GDM1 (cell line): ENCODE data around the gene PSMD6.

Experiments
- DNase-seq: peaks from one replicate; lab custom pipeline; 2025; lab: John Stamatoyannopoulos, UW

The PSMD6 gene

DNA sequence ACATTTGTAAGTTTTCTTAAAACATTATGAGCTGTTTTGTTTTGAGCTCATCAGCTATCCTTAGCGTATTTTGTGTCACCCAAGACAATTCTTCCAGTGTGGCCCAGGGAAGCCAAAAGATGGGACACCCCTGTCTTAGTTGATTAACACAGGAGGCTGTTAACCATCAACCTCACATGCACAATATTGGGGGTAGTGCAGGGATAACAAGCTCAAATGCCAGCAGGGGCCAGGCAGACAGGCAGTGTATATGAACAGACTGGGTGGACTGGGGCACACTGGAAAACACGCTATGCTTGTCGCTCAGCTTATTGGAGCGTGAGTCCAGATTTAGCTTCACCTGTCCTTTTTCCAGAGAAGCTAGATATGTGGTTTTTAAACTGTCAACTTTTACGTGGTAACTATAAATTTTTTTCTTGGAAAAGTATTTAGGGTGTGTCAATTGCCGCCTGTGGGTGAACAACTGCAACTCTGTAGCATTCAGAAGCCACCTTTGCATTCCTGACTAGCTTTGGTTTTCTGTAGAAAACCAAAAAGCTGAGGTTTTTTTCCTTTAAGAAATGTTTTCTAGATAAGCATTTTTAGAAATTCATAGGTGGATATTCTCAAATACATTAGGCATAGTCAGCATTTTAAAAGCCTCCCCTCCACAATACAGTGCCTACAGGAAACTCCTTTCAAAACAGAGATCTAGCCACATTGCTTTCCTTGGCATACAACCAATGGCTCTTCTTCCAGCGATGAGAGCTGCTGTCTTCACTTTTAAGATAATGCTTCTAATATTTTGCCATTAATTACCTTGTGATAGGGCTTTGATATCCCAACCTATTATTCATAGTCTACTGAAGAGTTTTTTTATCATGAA, 14.6 kb downstream of the PSMD6 start:
- DNase-seq = no peak

DNA sequence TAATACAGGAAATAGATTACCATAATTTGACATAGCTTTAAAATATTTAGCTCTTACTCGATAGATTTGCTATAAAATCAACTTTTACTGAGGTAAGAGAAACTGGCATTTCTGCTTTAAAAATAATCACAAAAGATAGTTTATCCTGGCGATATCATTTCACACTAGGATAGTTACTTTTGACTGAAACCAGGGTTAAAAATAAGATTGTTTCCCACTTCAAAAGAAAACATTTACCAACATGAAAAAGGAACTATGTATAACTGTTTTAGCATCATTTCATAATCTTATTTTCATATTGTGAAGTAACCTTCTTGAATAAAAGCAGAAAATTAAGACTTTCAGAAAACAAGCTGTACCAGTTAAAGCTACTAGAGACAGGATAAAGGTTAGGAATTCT, 15.3 kb downstream of the PSMD6 start:
- no peak for DNase-seq

DNA sequence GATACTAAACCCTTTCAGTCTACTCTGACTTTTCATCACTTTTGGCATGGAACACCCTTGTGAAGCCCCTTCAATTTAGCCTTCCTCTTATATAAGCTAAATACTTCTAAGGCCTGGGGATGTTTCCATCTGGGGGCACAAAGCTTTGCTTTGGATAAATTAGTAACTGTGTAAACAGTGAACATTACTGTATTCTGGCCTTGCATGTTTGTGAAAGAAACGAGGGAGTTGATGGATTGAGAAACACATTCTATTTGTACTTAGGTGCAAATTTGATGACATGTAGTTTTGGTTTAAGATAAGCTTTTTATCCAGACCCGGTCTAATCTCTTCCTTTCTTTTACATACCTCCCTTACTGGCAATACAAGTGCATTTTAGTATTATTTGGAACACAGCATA, 19.7 kb downstream of the PSMD6 start:
- DNase-seq = no peak

DNA sequence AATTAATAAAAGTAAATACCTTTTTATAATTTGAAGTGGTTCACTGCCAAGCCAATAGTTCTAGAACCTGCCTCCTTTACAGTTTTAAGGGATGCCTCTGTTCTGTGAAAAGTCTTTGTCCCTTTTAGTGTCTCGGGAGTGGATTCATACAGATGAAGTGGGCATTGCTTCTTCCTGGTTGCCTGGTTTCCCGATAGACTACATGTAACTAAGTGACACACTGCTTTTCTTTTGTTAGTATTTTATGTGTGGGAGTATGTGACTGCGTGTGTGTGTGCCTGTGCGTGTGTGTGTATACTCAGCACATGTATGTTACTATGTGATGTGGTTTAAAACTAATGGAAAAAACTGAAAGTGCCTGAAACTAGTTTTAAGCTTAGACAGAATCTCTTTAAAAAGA, 21.1 kb downstream of the PSMD6 start:
- no peak for DNase-seq

DNA sequence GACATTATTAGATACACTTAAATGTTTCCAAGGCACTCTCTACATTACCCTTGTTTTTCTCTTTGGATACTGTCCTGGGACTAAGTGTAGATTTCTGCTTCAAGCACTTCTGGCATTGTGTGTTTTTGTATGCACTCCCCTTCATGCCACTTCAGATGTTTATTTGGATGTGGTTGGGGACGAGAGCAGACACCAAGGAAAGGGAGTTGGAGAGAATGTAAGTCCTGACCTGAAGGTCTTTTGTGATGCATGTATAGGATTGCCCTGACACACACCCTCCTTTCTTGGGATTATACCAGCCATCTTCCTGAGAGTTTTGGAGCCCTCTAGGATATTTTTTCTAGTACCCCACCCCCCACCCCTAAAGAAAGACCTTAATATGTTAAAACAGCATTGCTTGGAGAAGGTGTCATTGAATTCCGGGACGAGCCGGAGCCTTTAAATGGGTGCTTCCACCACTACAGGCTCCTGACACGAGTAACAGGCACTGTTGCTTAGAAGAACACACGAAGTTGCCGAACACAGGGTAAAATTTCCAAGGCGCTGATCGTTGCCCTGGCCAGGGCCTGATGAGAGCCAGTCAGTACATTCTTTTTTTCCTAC, 22.7 kb downstream of the PSMD6 start:
- no peak for DNase-seq

DNA sequence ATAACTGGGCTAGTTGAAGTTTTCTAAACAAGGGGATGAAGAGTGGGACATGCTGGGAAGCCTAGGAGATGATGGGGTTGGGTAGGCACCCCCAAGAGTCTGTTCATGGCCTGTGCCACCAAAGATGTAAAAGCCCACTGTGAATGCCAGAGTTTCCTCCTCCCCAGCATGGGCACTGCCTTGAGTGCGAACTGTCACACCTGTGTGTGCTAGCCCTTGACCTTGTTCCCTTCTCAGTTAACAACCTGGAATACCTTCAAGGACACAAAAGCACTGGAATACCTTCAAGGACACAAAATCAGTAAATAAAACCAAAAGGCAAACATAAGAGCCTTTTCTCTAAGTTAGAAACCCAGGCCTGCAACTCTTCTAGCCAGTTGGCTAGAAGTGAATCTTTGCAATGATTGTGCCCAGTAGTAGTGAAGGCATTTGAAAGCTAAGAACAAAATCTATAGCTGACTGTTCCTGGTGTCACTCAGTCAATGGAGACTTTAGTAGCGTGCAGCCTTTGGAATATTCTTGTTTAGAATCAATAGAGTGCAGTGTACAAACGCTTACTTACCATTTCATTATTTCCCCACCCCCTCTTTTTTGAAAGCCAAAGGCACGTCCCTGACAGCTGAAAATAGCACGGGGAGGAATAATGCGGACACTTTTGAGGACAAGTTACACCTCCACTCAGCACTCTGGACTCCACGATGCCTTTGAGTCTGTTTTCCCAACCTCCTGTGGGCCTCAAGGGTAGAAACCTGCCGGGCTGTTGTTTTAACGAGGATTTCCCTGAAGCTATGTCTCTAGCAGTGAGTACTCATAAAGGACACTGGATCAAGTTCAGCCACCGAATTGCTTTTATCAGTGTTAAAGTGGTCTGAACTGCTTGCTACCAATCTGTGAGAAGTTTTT, 24.2 kb downstream of the PSMD6 start:
- no peak for DNase-seq

DNA sequence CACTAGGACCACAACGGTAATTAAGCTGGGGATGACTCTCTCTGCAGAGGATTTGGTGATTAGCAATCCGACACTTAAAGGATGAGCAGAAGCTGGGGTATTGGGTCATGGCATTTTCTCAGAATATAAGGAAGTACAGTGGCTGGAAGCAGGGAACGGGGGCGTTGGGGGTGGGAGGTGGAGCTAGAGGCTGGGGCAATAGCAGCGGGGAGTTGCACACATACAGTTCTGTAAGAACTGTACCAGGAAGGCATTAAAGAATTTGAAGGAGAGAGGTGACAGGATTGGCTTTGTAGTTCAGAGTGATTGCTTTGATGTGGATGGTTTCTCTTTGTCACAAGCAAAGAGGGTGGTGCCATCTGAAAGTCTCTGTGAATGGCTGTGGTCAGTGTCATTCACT, 28.2 kb downstream of the PSMD6 start:
- no peak for DNase-seq

DNA sequence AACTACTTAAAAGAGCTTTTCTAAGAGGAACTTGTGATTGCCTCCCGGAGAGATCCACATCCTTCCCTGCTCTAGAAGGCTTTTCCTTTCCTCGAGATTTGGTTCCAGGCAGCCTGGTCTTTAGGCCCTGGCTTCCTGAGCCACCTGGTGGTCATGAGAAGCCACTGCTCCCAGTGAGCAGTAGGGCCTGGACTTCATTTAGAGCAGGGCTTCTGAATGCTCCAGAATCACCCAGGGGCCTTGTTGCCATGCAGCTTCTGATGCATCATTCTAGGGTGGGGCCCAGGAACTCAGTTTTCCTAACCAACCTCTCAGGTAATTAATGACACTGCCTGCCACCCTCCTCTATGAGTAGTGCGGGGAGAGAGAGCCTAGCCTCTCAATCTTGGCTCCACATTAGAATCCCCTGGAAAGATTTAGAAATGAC, 29.6 kb downstream of the PSMD6 start:
- DNase-seq = peak; percentile 67

DNA sequence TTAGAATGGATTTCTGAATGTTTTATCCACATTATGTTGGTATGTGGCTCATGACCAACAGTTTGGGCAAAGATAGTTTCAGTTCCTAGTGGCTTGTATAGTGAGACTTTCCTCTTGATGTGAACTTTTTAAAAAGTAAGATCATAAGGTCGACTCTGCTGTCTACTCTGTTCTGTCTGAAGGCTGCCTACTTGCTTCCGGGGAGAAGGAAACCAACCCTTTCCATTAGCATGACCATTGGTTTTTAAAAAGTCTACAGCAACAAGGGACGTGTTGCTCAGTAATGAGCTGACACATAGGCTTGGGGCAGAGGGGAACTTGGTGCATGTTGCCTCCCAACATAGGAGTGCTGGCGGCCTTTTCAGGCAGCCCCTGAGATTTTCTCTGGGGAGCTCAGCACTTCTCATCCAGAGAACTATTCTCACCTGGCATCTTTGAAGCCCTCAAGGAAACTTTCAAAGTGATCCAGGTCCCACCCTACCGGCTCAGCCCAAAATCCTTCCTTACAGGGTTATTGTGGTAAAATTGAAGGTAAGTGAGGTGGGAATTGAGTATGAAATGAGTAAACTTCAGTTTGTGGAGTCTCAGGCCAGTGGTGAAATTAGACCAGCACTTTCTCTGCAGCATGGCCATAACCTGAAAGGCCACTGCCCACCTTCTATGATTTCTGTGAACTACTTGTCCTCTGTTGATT, 30.6 kb downstream of the PSMD6 start:
- DNase-seq = no peak

DNA sequence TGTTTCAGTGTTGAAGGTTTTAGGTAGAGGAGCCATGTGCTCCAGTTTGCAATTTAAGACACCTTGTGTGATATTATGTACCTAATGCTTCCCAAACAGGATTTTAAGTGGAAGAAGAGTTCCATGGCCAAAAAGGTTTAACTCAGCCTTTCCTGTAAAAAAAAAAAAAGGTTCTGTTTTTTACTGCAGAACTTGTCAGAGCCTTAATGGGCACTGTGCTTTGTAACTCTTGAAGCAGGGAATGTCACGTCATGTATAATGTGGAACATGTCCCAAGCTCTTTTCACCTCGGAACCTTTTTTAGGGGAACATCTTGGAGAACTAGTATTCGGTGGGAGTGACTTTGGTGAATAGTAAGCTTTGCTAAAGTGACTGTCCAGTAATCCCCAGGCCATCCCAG, 31.6 kb downstream of the PSMD6 start:
- DNase-seq = no peak

DNA sequence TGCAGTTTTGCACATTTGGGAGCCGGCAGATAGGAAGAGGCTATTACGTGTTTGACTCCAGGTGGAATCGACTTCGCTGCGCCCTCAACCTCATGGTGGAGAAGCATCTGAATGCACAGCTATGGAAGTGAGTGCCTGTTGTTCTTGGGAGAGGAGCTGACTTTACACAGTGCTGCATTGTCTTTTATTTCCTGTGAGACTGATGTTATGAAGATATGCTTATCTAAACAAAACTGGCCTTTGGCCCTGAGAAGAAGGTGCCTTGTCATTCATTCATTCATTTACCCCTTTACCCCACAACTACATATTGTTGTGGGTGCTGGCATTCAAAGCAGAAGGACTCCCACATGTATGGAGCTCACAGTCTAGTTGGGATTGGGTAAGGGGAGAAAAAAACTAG, 32.6 kb downstream of the PSMD6 start:
- no peak for DNase-seq

DNA sequence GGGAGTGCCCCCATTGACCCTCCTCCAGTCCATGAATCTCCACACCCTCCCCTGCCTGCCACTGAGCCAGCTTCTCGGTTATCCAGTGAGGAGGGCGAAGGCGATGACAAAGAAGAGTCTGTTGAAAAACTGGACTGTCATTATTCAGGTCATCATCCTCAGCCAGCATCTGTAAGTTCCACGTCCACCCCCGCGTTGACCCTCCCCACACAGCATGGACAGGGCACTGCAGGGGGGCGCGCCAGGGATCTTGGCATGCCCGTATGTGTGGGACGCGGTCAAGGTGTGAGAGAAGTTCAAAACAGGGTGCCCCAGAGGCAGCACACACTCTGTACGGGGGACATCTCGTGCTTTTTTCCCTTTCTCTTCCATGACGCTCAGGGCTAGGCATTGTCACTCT, 33.1 kb downstream of the PSMD6 start:
- no peak for DNase-seq

DNA sequence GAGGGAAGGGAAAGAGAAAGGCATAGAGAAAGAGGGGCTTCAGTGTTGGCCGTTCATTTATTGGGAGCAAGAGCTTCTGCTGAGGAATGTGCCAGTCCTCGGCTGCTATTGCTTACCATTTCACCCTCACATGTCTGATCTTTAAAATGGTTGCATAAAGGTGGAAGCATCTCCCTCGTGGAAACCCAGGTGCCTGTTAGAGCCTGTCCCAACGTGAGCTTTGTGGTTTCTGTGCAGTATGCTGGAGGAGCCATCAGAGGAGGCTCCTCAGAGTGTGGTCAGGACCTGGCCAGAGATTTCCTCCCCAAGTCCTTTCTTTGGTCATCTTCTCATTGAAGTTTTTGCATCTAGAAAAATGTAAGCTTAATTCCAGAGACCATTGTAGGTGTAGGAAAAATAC, 34.4 kb downstream of the PSMD6 start:
- DNase-seq = no peak

DNA sequence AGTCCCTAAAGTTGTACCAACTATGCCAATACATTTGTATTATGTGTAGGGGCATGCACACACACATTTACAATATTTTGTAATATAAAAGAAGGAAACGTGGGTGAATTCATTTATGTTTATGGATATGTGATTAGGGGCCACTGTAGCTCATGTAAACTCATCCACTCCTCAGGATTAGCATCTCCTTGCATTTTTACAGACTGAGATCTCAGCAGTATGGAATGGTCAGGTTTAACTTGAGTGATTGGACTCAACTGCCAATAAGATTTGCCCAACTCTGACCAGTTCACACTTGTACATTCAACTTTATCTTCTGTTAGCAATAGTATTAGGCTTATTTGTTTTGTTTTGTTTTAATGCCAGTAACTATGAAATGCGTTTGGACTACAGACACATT, 36.5 kb downstream of the PSMD6 start:
- no peak for DNase-seq

DNA sequence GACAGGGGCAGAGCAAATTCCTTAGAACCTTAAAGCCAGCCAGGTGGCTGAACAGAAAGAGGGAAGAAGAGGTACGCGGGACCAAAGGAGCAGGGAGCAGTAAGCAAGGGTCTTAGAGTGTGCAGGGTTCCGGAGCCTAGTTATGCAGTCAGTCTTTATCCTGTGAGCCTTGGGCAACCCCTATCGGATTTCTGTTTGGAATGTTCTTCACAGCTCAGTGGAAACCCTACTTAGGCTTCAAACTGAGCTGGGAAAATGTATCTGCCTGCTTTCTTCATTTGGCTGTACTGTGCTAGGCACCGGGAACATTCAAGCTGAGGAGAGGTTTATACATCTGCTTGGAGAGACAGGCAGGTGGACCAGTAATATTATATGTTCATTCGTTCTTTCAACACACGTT, 37.1 kb downstream of the PSMD6 start:
- no peak for DNase-seq

DNA sequence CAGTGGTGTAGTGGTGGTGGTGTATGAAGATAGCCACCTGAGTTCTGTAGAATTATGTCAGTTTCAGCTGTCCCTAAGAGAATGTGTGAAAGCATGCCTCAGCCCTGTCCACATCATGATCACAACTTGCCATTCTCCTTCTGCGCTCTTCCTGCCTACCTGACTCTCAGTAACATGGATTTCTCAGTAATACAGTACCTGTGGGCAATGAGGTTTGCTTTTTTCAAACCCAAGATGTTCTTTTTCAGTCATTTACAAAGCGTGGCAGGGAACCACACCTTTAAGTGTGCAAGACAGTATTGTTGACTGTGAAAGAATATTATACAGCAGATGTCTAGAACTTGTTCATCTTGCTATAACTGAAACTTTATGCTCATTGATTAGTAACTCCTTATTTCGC, 38.9 kb downstream of the PSMD6 start:
- no peak for DNase-seq

DNA sequence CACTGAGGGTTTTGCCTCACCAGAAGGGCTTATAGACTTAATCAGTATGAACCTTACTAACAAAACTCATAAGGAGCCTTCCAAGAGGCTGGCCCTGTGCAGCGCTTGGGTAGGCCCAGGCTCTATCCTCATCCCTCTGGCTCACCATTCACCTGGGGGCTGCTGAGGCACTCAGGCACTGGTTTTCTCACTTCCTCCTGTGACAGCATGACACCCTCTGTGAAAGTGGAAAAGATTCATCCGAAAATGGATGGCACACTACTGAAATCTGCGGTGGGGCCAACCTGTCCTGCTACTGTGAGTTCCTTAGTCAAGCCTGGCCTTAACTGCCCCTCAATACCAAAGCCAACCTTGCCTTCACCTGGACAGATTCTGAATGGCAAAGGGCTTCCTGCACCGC, 41.3 kb downstream of the PSMD6 start:
- DNase-seq = no peak

DNA sequence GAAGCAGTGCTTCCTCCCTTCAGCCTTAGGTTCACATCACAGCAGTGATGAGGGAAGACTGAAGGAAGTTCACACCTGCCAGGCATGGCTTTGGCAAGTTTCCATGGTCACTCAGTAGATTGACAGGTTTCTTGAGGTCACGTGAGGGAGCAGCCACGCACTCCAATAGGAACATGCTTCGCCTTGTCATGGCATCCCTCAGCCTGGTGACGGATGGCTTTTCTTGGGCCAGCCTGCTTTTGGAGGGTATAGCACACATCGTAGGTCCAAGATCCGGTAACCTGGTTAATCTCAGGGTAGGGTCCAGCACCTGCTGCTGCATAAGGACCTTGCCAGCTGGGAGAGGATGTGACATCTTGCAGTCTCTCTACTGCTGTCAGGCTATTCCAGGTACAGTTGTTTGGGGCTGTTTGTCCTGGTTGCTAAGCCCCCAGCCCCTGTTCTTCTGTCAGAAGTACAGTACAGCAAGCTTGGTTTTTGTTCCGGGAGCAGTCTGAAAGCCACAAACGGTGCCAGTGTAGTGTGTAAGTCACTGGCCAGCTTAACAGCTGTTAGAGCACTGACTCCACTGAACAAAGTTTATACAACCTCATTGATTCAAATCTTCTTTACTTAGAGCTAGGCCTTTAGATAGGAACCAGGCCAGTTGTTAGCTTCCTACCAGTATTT, 42.3 kb downstream of the PSMD6 start:
- no peak for DNase-seq

DNA sequence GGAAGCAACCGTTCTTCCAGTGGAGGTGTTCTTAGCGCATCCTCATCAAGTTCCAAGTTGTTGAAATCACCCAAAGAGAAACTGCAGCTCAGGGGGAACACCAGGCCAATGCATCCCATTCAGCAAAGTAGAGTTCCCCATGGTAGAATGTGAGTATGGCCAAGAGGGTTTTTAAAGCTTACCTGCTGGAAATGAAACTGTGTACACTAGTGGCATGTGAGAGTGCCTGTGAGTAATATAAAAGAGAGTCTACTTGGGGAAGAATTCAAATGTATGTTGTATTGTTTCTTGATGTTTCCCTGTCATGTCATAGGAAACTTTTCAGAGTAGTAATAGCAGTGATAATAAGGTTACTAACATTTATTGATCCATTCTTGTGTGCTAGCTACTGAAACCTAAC, 43.3 kb downstream of the PSMD6 start:
- no peak for DNase-seq

DNA sequence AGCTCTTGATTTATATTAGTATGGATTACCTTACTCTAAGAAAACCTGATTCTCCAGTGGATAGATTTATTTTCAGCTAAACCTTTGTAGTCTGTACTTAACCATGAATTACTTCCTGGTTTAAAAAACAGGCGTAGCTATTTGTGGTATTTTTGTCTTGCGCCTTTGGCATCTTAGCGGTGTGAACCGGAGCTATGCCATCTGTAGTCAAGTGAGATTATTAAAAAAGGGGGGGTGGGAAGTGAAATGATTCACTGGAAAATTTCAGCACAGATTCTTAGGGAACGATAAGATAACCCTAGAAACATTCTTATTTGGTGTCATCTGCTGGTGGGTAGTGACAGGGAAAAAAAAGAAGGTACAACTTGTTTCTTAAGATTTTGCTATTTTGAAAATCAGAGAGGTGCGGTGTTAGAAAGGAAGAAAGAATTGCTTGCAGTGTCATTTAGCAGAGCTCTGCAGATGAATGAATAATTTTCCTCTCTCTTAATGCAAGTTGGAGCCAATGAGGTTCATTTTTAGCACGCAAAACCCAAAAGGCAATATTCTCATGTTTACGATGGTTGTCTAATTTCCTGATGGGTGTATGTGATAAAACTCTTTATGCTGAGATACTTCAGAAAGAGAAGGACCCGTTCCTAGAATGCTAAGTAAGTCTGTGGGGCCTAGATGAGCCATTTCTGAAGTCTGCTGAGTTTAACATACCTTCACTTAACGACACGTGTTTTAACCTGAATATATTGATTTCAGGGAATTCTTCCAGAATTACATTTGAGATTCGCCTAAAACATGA, 44.0 kb downstream of the PSMD6 start:
- no peak for DNase-seq

DNA sequence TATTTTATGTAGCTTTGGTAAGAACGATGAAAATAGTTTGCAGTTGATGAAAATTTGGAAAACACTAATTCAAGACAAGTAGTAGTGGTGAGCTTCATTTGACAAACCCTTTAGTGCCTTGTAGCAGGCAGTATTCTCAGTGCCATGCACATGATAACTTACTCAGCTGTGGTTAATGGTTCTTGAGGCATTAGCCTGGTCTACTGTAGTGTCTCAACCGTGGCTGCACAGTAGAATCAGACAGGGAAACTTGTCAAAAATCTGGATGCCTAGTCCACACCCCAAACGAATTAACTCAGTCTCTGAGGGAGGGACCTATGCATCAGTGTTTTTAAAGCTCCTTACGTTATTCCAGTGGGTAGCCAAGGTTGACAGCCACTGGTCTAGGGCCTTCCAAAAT, 45.4 kb downstream of the PSMD6 start:
- no peak for DNase-seq
